ENCODE measurements around the gene SPRR2D. TPM values are rescaled to one million over a fixed set of nuclear protein-coding genes. Genes with fewer than 3 reads are reported as not detected.

Gene SPRR2D
- total and polyA plus RNA-seq, 2 experiments from 2014 or later = not detected

DNA sequence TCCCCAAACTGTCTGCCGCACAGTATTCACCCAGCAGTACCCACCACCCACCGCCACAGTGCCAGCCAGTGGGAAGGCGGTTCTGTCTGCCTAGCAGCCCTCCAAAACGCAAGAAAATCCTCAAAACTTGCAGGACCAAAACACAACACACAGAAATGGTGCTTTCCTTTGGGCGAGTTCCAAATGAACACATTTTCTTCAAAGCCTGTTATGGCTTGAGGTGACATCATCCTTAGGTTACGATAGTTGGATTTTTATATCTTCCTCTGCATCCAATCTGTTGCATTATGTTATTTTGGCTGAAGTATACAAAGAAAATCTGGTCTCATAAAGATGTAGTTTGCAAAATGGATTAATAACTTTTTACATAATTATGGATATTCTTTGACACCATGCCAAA is 47.7 kb downstream of the SPRR2D start:
- ATAC-seq (no peak), DNase-seq (ENCODE audit: low spot score) (no peak)
- Histone ChIP-seq H3K27me3 (ENCODE audit: insufficient read depth) (no peaks in the 10 kb centered on the region), H3K4me1 (ENCODE audit: insufficient read depth) (no peaks in the 10 kb centered on the region; the same call in 1 of the 2 replicates), H3K27ac (ENCODE audit: low read depth) (no peak overlapping the region), H3K9me2 (ENCODE audit: insufficient read depth) (no peaks in the 10 kb centered on the region), H3F3A (replicated peaks; ENCODE audit: low read depth) (no peaks in the 10 kb centered on the region), H4K20me1 (replicated peaks; ENCODE audit: insufficient read depth) (no peaks in the 10 kb centered on the region), H3K79me2 (replicated peaks; ENCODE audit: insufficient read depth) (no peaks in the 10 kb centered on the region), H2AFZ (no peak overlapping the region), H3K4me2 (no peak overlapping the region), H3K4me3 (no peak overlapping the region), H3K36me3 (ENCODE audit: insufficient read depth) (no peaks in the 10 kb centered on the region)
- H3K27me3 Mint-ChIP-seq (ENCODE audit: insufficient read depth, low read depth, poor library complexity) = no peaks in the 10 kb centered on the region
- H3K4me1 Mint-ChIP-seq = peaks cover 11% of the 10 kb centered on the region; the same call in 2 of the 3 replicates
- peaks cover 8% of the 10 kb centered on the region; the same call in 2 of the 3 replicates for H3K9me3 Mint-ChIP-seq
- H3K27ac Mint-ChIP-seq = no peak overlapping the region
- TF ChIP-seq CREB1 (CRISPR knock-in tag; IDR thresholded peaks at IDR 0.05; ENCODE audit: low read depth) (no peak), STAT1 (IDR thresholded peaks at IDR 0.05; ENCODE audit: unreplicated experiment) (no peak), POLR2AphosphoS5 (IDR thresholded peaks at IDR 0.05; ENCODE audit: low read depth) (no peak), JUNB (IDR thresholded peaks at IDR 0.05; ENCODE audit: unreplicated experiment) (no peak), ZNF331 (CRISPR knock-in tag; IDR thresholded peaks at IDR 0.05; ENCODE audit: low read depth) (no peak), ZNF114 (CRISPR knock-in tag; IDR thresholded peaks at IDR 0.05) (no peak), CTCF (conservative IDR thresholded peaks at IDR 0.05; ENCODE audit: low read depth in 2 of 2) (no peak), EZH2 (IDR thresholded peaks at IDR 0.05; ENCODE audit: low read depth, unreplicated experiment) (no peak), NANOG (IDR thresholded peaks at IDR 0.05; ENCODE audit: borderline replicate concordance) (no peak), EZH2phosphoT487 (IDR thresholded peaks at IDR 0.05; ENCODE audit: unreplicated experiment) (no peak)
- TF ChIP-seq, protein P1, sequence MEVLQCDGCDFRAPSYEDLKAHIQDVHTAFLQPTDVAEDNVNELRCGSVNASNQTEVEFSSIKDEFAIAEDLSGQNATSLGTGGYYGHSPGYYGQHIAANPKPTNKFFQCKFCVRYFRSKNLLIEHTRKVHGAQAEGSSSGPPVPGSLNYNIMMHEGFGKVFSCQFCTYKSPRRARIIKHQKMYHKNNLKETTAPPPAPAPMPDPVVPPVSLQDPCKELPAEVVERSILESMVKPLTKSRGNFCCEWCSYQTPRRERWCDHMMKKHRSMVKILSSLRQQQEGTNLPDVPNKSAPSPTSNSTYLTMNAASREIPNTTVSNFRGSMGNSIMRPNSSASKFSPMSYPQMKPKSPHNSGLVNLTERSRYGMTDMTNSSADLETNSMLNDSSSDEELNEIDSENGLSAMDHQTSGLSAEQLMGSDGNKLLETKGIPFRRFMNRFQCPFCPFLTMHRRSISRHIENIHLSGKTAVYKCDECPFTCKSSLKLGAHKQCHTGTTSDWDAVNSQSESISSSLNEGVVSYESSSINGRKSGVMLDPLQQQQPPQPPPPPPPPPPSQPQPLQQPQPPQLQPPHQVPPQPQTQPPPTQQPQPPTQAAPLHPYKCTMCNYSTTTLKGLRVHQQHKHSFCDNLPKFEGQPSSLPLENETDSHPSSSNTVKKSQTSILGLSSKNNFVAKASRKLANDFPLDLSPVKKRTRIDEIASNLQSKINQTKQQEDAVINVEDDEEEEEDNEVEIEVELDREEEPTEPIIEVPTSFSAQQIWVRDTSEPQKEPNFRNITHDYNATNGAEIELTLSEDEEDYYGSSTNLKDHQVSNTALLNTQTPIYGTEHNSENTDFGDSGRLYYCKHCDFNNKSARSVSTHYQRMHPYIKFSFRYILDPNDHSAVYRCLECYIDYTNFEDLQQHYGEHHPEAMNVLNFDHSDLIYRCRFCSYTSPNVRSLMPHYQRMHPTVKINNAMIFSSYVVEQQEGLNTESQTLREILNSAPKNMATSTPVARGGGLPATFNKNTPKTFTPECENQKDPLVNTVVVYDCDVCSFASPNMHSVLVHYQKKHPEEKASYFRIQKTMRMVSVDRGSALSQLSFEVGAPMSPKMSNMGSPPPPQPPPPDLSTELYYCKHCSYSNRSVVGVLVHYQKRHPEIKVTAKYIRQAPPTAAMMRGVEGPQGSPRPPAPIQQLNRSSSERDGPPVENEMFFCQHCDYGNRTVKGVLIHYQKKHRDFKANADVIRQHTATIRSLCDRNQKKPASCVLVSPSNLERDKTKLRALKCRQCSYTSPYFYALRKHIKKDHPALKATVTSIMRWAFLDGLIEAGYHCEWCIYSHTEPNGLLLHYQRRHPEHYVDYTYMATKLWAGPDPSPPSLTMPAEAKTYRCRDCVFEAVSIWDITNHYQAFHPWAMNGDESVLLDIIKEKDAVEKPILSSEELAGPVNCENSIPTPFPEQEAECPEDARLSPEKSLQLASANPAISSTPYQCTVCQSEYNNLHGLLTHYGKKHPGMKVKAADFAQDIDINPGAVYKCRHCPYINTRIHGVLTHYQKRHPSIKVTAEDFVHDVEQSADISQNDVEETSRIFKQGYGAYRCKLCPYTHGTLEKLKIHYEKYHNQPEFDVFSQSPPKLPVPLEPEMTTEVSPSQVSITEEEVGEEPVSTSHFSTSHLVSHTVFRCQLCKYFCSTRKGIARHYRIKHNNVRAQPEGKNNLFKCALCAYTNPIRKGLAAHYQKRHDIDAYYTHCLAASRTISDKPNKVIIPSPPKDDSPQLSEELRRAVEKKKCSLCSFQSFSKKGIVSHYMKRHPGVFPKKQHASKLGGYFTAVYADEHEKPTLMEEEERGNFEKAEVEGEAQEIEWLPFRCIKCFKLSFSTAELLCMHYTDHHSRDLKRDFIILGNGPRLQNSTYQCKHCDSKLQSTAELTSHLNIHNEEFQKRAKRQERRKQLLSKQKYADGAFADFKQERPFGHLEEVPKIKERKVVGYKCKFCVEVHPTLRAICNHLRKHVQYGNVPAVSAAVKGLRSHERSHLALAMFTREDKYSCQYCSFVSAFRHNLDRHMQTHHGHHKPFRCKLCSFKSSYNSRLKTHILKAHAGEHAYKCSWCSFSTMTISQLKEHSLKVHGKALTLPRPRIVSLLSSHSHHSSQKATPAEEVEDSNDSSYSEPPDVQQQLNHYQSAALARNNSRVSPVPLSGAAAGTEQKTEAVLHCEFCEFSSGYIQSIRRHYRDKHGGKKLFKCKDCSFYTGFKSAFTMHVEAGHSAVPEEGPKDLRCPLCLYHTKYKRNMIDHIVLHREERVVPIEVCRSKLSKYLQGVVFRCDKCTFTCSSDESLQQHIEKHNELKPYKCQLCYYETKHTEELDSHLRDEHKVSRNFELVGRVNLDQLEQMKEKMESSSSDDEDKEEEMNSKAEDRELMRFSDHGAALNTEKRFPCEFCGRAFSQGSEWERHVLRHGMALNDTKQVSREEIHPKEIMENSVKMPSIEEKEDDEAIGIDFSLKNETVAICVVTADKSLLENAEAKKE (CRISPR knock-in tag; IDR thresholded peaks at IDR 0.05) = no peak
- TF ChIP-seq, protein P2, sequence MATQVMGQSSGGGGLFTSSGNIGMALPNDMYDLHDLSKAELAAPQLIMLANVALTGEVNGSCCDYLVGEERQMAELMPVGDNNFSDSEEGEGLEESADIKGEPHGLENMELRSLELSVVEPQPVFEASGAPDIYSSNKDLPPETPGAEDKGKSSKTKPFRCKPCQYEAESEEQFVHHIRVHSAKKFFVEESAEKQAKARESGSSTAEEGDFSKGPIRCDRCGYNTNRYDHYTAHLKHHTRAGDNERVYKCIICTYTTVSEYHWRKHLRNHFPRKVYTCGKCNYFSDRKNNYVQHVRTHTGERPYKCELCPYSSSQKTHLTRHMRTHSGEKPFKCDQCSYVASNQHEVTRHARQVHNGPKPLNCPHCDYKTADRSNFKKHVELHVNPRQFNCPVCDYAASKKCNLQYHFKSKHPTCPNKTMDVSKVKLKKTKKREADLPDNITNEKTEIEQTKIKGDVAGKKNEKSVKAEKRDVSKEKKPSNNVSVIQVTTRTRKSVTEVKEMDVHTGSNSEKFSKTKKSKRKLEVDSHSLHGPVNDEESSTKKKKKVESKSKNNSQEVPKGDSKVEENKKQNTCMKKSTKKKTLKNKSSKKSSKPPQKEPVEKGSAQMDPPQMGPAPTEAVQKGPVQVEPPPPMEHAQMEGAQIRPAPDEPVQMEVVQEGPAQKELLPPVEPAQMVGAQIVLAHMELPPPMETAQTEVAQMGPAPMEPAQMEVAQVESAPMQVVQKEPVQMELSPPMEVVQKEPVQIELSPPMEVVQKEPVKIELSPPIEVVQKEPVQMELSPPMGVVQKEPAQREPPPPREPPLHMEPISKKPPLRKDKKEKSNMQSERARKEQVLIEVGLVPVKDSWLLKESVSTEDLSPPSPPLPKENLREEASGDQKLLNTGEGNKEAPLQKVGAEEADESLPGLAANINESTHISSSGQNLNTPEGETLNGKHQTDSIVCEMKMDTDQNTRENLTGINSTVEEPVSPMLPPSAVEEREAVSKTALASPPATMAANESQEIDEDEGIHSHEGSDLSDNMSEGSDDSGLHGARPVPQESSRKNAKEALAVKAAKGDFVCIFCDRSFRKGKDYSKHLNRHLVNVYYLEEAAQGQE (IDR thresholded peaks at IDR 0.05; ENCODE audit: unreplicated experiment) = no peak
- TF ChIP-seq, protein P3, sequence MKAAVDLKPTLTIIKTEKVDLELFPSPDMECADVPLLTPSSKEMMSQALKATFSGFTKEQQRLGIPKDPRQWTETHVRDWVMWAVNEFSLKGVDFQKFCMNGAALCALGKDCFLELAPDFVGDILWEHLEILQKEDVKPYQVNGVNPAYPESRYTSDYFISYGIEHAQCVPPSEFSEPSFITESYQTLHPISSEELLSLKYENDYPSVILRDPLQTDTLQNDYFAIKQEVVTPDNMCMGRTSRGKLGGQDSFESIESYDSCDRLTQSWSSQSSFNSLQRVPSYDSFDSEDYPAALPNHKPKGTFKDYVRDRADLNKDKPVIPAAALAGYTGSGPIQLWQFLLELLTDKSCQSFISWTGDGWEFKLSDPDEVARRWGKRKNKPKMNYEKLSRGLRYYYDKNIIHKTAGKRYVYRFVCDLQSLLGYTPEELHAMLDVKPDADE (IDR thresholded peaks at IDR 0.05) = no peak
- no peak overlapping the region for H3K4me3 Mint-ChIP-seq
- no peaks in the 10 kb centered on the region; the same call in 2 of the 3 replicates for H3K36me3 Mint-ChIP-seq (ENCODE audit: low read depth)
